Measurements from ENCODE around the gene UFSP1. TPM values are rescaled to one million over a fixed set of nuclear protein-coding genes. Genes with fewer than 3 reads are reported as not detected.

The UFSP1 gene
- total and polyA plus RNA-seq, 2 of the 13 experiments (the other 11 are each of a cell fraction or from before 2014, with no cell fraction given) = 0.65 to 3.3 TPM

GRCh38 chr7:100881136-100881535 lies 8.4 kb downstream of the UFSP1 start:
- Histone ChIP-seq H3K4me3 (replicated peaks in 1 of 3; ENCODE audit: insufficient read depth in 1 of 3, low read depth in 2 of 3, low read length in 3 of 3) (no peak overlapping the region), H2AFZ (ENCODE audit: low read length) (no peak overlapping the region), H3K79me2 (ENCODE audit: insufficient read depth, low read length) (peaks cover 46% of the 10 kb centered on the region), H3K9ac (ENCODE audit: insufficient read depth, low read depth, low read length) (no peak overlapping the region), H3K27ac (ENCODE audit: extremely low read length, insufficient read depth, low read length) (no peak overlapping the region), H3K9me3 (ENCODE audit: low read length) (no peaks in the 10 kb centered on the region), H3K4me1 (ENCODE audit: insufficient read depth, low read length) (peaks cover 55% of the 10 kb centered on the region), H3K27me3 (ENCODE audit: control insufficient read depth in 1 of 2, insufficient read depth in 2 of 2, low read length in 2 of 2) (no peaks in the 10 kb centered on the region), H4K20me1 (ENCODE audit: insufficient read depth, low read length) (peaks cover 17% of the 10 kb centered on the region), H3K4me2 (ENCODE audit: low read depth, low read length) (no peak overlapping the region), H3K36me3 (replicated peaks in 1 of 2; ENCODE audit: control insufficient read depth in 1 of 2, insufficient read depth in 2 of 2, low read length in 2 of 2) (peaks cover 38 to 84% of the 10 kb centered on the region in 2 experiments)
- FAIRE-seq = no peak
- POLR2A ChIA-PET = no interaction called here
- in situ Hi-C loops (cut with HindIII; ENCODE audit: extremely low pct_ligation_motif_present, low pct_unique_long_range_greater_than_20kb) (loop anchor here (25.0 kb wide), 1 partner anchor 406 kb away; no protein-coding TSS in a partner anchor), intact Hi-C loops (cut with micrococcal nuclease; ENCODE audit: unreplicated experiment) (no loop called here)
- BruUV-seq (replicated peaks) = no TSS peak
- CTCF ChIA-PET (ENCODE audit: low intra/inter-chr PET ratio, low total read pairs) = no interaction called here
- WGBS (ENCODE audit: low lambda C conversion rate) = 95% methylated on average over 20 of the region's 20 CpGs
- DNase-seq (ENCODE audit: low spot score) = no peak
- ATAC-seq = no peak
- TF ChIP-seq STAG1 (CRISPR knock-in tag; IDR thresholded peaks at IDR 0.05) = no peak
- no peak for TF ChIP-seq ZNF24 (IDR thresholded peaks at IDR 0.05)
- TF ChIP-seq, protein P1, sequence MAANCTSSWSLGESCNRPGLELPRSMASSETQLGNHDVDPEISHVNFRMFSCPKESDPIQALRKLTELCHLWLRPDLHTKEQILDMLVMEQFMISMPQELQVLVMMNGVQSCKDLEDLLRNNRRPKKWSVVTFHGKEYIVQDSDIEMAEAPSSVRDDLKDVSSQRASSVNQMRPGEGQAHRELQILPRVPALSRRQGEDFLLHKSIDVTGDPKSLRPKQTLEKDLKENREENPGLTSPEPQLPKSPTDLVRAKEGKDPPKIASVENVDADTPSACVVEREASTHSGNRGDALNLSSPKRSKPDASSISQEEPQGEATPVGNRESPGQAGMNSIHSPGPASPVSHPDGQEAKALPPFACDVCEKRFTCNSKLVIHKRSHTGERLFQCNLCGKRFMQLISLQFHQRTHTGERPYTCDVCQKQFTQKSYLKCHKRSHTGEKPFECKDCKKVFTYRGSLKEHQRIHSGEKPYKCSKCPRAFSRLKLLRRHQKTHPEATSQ (CRISPR knock-in tag; IDR thresholded peaks at IDR 0.05; ENCODE audit: borderline replicate concordance) = no peak
- TF ChIP-seq ZGPAT (CRISPR knock-in tag; IDR thresholded peaks at IDR 0.05) = no peak
- TF ChIP-seq NCOR1 (IDR thresholded peaks at IDR 0.05; ENCODE audit: borderline replicate concordance, low read length) = no peak
- TF ChIP-seq HDAC2 (CRISPR knock-in tag; IDR thresholded peaks at IDR 0.05) = no peak
- TF ChIP-seq ZNF747 (CRISPR knock-in tag; IDR thresholded peaks at IDR 0.05; ENCODE audit: borderline replicate concordance) = no peak
- no peak for TF ChIP-seq RFXANK (CRISPR knock-in tag; IDR thresholded peaks at IDR 0.05)
- TF ChIP-seq, protein P2, sequence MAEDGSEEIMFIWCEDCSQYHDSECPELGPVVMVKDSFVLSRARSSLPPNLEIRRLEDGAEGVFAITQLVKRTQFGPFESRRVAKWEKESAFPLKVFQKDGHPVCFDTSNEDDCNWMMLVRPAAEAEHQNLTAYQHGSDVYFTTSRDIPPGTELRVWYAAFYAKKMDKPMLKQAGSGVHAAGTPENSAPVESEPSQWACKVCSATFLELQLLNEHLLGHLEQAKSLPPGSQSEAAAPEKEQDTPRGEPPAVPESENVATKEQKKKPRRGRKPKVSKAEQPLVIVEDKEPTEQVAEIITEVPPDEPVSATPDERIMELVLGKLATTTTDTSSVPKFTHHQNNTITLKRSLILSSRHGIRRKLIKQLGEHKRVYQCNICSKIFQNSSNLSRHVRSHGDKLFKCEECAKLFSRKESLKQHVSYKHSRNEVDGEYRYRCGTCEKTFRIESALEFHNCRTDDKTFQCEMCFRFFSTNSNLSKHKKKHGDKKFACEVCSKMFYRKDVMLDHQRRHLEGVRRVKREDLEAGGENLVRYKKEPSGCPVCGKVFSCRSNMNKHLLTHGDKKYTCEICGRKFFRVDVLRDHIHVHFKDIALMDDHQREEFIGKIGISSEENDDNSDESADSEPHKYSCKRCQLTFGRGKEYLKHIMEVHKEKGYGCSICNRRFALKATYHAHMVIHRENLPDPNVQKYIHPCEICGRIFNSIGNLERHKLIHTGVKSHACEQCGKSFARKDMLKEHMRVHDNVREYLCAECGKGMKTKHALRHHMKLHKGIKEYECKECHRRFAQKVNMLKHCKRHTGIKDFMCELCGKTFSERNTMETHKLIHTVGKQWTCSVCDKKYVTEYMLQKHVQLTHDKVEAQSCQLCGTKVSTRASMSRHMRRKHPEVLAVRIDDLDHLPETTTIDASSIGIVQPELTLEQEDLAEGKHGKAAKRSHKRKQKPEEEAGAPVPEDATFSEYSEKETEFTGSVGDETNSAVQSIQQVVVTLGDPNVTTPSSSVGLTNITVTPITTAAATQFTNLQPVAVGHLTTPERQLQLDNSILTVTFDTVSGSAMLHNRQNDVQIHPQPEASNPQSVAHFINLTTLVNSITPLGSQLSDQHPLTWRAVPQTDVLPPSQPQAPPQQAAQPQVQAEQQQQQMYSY (CRISPR knock-in tag; IDR thresholded peaks at IDR 0.05) = no peak
- no peak for TF ChIP-seq TFDP1 (CRISPR knock-in tag; IDR thresholded peaks at IDR 0.05; ENCODE audit: borderline replicate concordance)
- TF ChIP-seq SOX6 (IDR thresholded peaks at IDR 0.05) = no peak
- no peak for TF ChIP-seq SOX6 (CRISPR knock-in tag; IDR thresholded peaks at IDR 0.05)
- TF ChIP-seq TRIM24 (CRISPR knock-in tag; IDR thresholded peaks at IDR 0.05) = no peak
- no peak for TF ChIP-seq ZNF124 (CRISPR knock-in tag; IDR thresholded peaks at IDR 0.05)
- no peak for TF ChIP-seq ARHGAP35 (CRISPR knock-in tag; IDR thresholded peaks at IDR 0.05; ENCODE audit: borderline replicate concordance)

Data from HepG2 (cell line).